MV-4-11 (cell line): ENCODE data around the gene GGT1.

Experiments
- DNase-seq: peaks from one replicate; lab custom pipeline; 2025; lab: John Stamatoyannopoulos, UW

The GGT1 gene

DNA sequence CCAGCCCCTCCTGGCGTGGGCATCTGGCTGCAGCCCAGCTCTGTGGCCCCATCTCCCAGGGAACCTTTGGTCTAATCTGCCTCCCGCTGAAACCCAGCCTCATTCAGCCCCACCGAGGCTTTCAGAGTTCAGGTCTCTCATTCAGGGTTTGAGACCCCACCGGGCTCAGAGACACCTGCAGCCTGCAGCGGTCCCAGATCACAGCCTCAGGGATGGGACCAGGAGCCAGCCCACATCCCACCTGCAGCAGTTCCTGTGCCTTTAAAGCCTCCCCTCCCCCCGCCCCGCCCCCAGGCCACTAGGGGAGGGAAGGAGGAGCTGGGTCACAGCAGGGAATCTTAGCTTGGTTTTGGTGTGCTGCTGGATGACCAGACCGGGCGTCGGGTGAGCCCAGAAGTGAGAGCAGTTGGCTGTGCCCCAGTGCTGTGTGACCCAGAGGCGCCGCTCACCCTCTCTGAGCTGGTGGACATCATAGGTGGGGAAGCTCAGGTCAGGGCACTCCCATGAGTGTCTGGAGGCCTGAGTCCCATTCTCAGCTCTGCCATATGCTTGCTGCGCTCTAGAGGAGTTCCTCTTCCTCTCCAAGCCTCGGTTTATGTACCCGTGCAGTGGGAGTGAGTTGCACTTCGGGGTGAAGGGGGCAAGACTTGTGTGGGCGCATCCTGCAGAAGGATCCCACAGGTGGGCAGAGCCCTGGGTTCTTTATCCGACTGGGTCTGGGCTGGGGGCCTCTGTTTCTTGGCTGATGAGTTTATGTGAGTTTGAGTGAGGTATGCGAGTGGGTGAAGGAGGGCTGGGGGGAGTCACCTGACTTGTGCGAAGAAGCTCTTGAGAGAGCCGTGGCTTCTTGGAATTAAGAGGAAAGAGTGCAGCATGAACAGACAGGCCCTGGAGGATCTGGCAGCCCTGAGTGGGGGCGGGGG, at the start of gene GGT1:
TSS of gene GGT1 (plus strand) at position 347 of the 923 bp plus-strand sequence. CDS start 7,889 bp downstream, outside the sequence.
- DNase-seq, result peak; percentile 36

GRCh38 chr22:24553597-24554312, 49.2 kb upstream of the GGT1 start:
- DNase-seq, result peak; percentile 48

GRCh38 chr22:24554313-24555164, 48.5 kb upstream of the GGT1 start, which contains the start of gene GUCD1:
Gene GUCD1, minus strand, starts transcription at chr22:24555138. Its CDS starts 147 bp downstream, at chr22:24554991.
- peak; percentile 48 for DNase-seq

DNA sequence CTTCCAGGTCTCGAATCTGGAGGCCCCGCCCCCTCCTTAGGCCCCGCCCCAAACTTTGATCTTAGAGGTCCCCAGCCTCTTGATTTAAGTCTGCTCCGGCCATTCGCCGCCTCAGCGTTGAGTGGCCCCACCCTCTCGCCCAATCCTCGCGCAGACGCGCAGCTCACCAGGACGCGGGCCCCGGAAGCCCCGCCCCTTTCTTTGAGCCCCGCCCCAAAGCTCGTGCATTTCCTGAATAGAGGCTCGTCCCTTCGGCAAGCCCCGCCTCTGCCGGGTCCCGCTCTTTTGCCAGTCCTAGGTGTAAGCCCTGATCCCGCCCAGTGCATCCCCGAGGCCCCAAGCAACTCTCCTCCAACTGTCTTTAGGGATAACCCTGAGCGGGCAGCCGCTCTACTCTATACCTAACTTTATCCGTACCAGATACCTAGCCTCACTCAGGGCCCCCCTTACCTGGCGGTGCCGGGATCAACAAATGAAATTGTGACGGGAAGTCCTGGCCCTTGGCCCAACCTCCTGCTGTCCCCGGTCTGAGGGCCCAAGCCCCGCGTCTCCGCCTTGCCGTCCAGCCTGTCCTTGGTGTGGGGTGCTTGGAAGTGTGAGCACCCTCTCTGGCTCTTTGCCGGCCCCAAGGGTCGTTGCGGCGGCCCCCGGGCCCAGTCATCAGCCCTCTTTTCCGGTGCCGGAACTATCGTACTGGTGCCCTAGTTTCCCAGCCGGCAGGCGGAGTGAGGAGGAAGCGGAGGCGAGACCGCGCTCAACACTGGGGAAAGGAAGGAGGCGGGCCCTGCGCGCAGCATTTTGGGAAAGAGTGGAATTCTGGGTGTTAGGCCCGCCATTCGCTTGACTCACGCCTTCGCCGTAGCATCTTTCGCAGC, 47.6 kb upstream of the GGT1 start, which contains the start of gene SNRPD3:
TSS of gene SNRPD3 (plus strand) at position 835 of the 875 bp plus-strand sequence. CDS start 1,676 bp downstream, outside the sequence.
- peak; percentile 98 for DNase-seq

- no peak for DNase-seq
Observed at GRCh38 chr22:24559471-24559870, 43.5 kb upstream of the GGT1 start.

- no peak for DNase-seq
Observed at GRCh38 chr22:24563246-24563645, 39.7 kb upstream of the GGT1 start.

- DNase-seq, result peak; percentile 75
Observed at GRCh38 chr22:24564376-24565058, 38.5 kb upstream of the GGT1 start.

- DNase-seq, result no peak
Observed at GRCh38 chr22:24565077-24565476, 37.9 kb upstream of the GGT1 start.

DNA sequence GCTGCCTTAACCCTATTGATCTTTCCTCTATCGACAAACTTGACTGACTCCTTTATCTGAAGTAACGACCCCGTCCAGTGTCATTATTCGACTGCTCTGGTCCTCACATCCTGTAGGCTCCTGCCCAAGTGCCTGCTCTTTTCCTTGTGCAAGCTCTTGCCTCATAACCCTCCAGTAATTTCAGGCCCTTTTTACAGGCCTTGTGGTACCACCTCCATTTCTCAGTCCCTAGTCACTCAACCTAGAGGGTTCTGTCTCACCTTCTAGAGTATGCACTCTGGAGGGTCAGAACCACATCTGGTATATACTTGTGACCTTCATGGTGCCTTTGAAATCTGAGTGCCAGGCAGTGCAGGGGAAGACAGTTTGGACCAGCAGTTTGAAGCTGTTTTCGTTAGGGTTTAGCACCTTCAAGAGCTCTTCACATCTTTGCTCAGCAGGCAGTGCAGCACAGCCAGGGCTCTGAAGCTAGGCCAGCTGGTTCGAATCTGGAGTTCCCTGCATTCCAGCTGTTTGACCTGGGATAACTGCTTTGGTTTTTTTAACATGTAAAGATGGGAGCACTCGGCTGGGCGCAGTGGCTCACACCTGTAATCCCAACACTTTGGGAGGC, 36.0 kb upstream of the GGT1 start:
- DNase-seq, result no peak

DNA sequence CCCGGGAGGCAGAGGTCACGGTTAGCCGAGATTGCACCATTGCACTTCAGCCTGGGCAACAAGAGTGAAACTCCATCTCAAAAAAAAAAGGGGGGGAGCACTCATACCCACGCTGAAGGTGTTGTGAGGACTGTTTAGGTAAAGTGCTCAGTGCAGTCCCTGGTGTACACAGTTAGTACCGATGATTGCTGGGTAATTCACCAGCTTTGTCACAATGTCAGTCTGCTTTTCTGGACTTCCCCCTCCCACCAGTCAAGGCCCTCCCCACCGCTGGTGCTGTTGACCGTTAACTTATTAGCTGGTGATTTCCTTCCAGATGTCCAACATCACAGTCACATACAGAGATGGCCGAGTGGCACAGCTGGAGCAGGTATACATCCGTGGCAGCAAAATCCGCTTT, 35.3 kb upstream of the GGT1 start:
- DNase-seq, result no peak

DNA sequence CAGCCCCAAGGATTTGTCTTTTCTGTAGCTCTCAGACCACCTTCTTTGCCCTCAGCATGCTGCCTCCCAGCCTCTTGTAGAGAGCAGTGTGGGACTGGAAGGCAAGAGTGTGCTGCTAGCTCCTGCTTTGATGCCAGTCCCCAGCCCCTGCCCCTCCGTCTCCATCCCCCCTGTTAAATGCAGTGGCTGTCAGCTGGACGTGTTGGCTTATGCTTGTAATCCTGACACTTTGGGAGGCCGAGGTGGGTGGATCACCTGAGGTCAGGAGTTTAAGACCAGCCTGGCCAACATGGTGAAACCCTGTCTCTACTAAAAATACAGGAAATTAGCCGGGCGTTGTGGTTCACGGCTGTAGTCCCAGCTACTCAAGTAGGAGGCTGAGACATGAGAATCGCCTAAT, 31.7 kb upstream of the GGT1 start:
- no peak for DNase-seq

- no peak for DNase-seq
Observed at GRCh38 chr22:24576778-24577177, 26.2 kb upstream of the GGT1 start.

GRCh38 chr22:24578355-24579257, 24.4 kb upstream of the GGT1 start:
- DNase-seq, result no peak

- no peak for DNase-seq
Observed at GRCh38 chr22:24579258-24579601, 23.8 kb upstream of the GGT1 start.

GRCh38 chr22:24580276-24580675, 22.7 kb upstream of the GGT1 start:
- DNase-seq, result no peak

DNA sequence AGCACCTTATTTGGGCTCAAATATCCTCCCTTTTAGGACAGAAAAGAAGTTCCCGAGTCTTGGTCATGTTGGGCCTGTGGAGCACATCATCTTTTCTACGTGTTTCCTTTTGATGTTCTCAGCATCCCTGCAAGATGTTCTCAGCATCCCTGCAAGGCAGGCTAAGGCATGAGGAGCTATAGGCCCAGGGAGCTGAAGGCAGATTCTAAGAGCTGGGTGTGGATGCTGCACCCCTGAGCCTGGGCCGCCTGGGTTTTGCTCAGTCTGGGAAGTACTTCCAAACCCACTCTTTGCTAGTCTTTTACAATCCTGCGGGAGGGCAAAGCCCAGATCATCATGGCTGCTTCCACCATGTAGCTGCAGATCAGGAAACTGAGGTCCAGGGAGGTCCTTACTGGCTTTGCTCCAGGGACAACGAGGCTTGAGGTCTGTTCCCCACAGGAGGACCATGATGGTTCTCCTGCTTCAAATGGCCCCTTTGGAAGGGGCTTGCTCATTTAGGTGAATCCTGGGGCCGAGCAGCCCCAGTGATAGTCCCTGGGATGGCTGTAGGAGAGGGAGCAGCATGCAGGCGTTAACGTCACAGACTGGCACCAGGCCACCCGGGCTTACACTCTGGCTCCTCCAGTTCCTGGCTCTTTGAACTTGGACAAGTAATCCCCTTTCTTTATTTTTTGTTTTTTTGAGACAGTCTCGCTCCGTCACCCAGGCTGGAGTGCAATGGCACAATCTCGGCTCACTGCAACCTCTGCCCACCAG, 20.8 kb upstream of the GGT1 start:
- DNase-seq, result no peak

GRCh38 chr22:24583221-24584165, 19.5 kb upstream of the GGT1 start:
- DNase-seq, result no peak
